K562 (cell line): ENCODE measurements around the gene ZNF460. TPM values are rescaled to one million over a fixed set of nuclear protein-coding genes. Genes with fewer than 3 reads are reported as not detected.
A peak's percentile ranks its signal among the peaks of the same experiment; 100 is the strongest.

Experiments
- ATAC-seq: fragments of 200-7000 bp; cut with Tn5 transposase; 3 replicates; pipeline ENCODE4 v1.9.1; 2020; ENCODE audit warnings: moderate library complexity
- Bru-seq: library from RNA; stranded (reverse); fragments of 400-500 nt; gene quantifications from one replicate; lab custom pipeline; 2021; lab: Mats Ljungman, UMichigan
- BruChase-seq, 2 experiments: library from RNA; stranded (reverse); fragments of 400-500 nt; gene quantifications; one replicate each; lab custom pipeline; 2021; lab: Mats Ljungman, UMichigan
- BruUV-seq: library from RNA; stranded (reverse); fragments of 400-500 nt; replicated peaks from 2 replicates; lab custom pipeline; 2021; lab: Mats Ljungman, UMichigan
- CTCF ChIA-PET: fragments of 300-600 bp; formaldehyde crosslinking; extraction: SDS; loops from one replicate; lab custom pipeline; 2021; ENCODE audit warnings: low intra/inter-chr PET ratio; lab: Yijun Ruan, JAX
- POLR2A ChIA-PET: fragments of 300-600, 350-650 bp; sonication (Branson Sonifier 250); formaldehyde crosslinking; extraction: SDS; loops from one replicate; lab custom pipeline; 2021; ENCODE audit warnings: antibody characterized with exemption, inconsistent platforms; lab: Yijun Ruan, JAX
- DNase-seq, 4 experiments: peaks; one replicate each; pipeline versions ENCODE4 v3.0.0 to v3.0.0-alpha.2; 2011 to 2018; ENCODE audit warnings: low spot score in 3 of 4, mixed read lengths in 3 of 4; ENCODE audit errors: extremely low read depth in 1 of 4
- FAIRE-seq: peaks from 2 replicates; lab custom pipeline; 2011; peaks lifted over from hg19 to GRCh38; lab: Jason Lieb, UNC
- H2AFZ ChIP-seq: 2 replicates; pipeline ENCODE4 v1.6.0; 2011; ENCODE audit warnings: low read depth, low read length, control low read depth, inconsistent platforms
- H3K27ac ChIP-seq: fragments of 200-600 bp; 3 replicates; pipeline ENCODE4 v1.8.0; 2011; ENCODE audit warnings: low read depth, mild to moderate bottlenecking, control low read depth, inconsistent platforms, low read length, moderate library complexity, mixed read lengths; ENCODE audit errors: extremely low read depth
- H3K27me3 ChIP-seq, 2 experiments: fragments of 300-600 bp in 1 of 2; 2 replicates in 1 of 2; 3 replicates in 1 of 2; pipeline versions ENCODE4 v1.6.0 to v1.8.0; 2011; ENCODE audit warnings: inconsistent platforms in 2 of 2, low read length in 2 of 2, mild to moderate bottlenecking in 1 of 2, mixed read lengths in 1 of 2, moderate library complexity in 1 of 2; ENCODE audit not compliant: control insufficient read depth in 2 of 2, insufficient read depth in 2 of 2
- H3K36me3 ChIP-seq: fragments of 300-600 bp; 3 replicates; pipeline ENCODE4 v1.8.0; 2011; ENCODE audit warnings: mild to moderate bottlenecking, low read length, inconsistent platforms; ENCODE audit not compliant: control insufficient read depth, insufficient read depth
- H3K4me1 ChIP-seq, 2 experiments: fragments of 200-600 bp in 1 of 2; replicated peaks in 1 of 2; 2 replicates in 1 of 2; 3 replicates in 1 of 2; pipeline versions ENCODE4 v1.5.1 to v1.8.0; 2011; ENCODE audit warnings: inconsistent platforms in 2 of 2, low read length in 2 of 2, mild to moderate bottlenecking in 1 of 2, mixed read lengths in 1 of 2, moderate library complexity in 1 of 2; ENCODE audit not compliant: control insufficient read depth in 2 of 2, insufficient read depth in 2 of 2
- H3K4me2 ChIP-seq: 2 replicates; pipeline ENCODE4 v1.6.1; 2011; ENCODE audit warnings: low read length, control low read depth, inconsistent platforms, mixed read lengths; ENCODE audit not compliant: insufficient read depth
- H3K4me3 ChIP-seq: fragments of 200-600 bp; sonication (generic), shearing (Covaris generic); 2 replicates; pipeline ENCODE4 v1.5.1; 2016; ENCODE audit warnings: control low read depth, inconsistent platforms
- H3K79me2 ChIP-seq: fragments of 200-600 bp; 3 replicates; pipeline ENCODE4 v1.8.0; 2011; ENCODE audit warnings: low read length, inconsistent platforms; ENCODE audit not compliant: control insufficient read depth, insufficient read depth
- H3K9ac ChIP-seq, 2 experiments: 2 replicates each; pipeline versions ENCODE4 v1.6.0 to v1.6.1; 2011; ENCODE audit warnings: low read depth in 2 of 2, low read length in 2 of 2, control low read depth in 1 of 2, inconsistent platforms in 1 of 2, mild to moderate bottlenecking in 1 of 2, mixed read lengths in 1 of 2; ENCODE audit not compliant: insufficient read depth in 1 of 2
- H3K9me1 ChIP-seq: one replicate; pipeline ENCODE4 v1.6.0; 2011; ENCODE audit warnings: inconsistent platforms, mild to moderate bottlenecking, low read length, moderate library complexity; ENCODE audit not compliant: control insufficient read depth, insufficient read depth
- H3K9me3 ChIP-seq: replicated peaks from 2 replicates; pipeline ENCODE4 v1.5.1; 2011; ENCODE audit warnings: low read depth, low read length, inconsistent platforms; ENCODE audit not compliant: control insufficient read depth, insufficient read depth
- H4K20me1 ChIP-seq: replicated peaks from 2 replicates; pipeline ENCODE4 v1.6.1; 2011; ENCODE audit warnings: low read length, inconsistent platforms, mixed read lengths; ENCODE audit not compliant: control insufficient read depth, insufficient read depth
- LEF1 ChIP-seq: fragments of 450-650 bp; IDR thresholded peaks from 2 replicates; pipeline ENCODE4 v1.6.1; 2016; ENCODE audit warnings: mild to moderate bottlenecking
- MECOM ChIP-seq: fragments of 250-450 bp; sonication (Bioruptor Pico); IDR thresholded peaks from 2 replicates; pipeline ENCODE4 v1.8.0; 2022; ENCODE audit warnings: inconsistent platforms
- NFRKB ChIP-seq: fragments of 450-650 bp; IDR thresholded peaks from 2 replicates; pipeline ENCODE4 v1.6.1; 2016; ENCODE audit warnings: low read depth
- POLR2AphosphoS5 ChIP-seq: IDR thresholded peaks from 2 replicates; pipeline ENCODE4 v1.6.1; 2011; ENCODE audit warnings: mild to moderate bottlenecking, low read depth, low read length, moderate library complexity; ENCODE audit not compliant: control insufficient read depth, insufficient read depth
- ZNF121 ChIP-seq: sonication (generic); formaldehyde crosslinking; conservative IDR thresholded peaks from 2 replicates; pipeline ENCODE4 v1.8.0; 2022; ENCODE audit warnings: missing genetic modification reagents
- ZNF347 ChIP-seq: fragments of 450-650 bp; formaldehyde crosslinking; IDR thresholded peaks from 2 replicates; pipeline ENCODE4 v1.4.0; 2020; ENCODE audit warnings: low read depth, mild to moderate bottlenecking, moderate library complexity
- WGBS: fragments of 100-300 bp; shearing (Covaris generic); methylation state at CpG from one replicate; pipeline ENCODE4 v1.1.6; 2016; ENCODE audit warnings: low coverage, mixed read lengths; ENCODE audit not compliant: insufficient coverage; ENCODE audit errors: missing lambda C conversion rate; 5-methylcytosine and 5-hydroxymethylcytosine counted together
- in situ Hi-C: fragments of 300-500 bp; cut with MboI; formaldehyde crosslinking; loops from 4 replicates; pipeline ENCODE4 v1.15.0; 2018; ENCODE audit warnings: inconsistent platforms, mixed read lengths
- intact Hi-C: fragments of 100-400 bp; cut with micrococcal nuclease; formaldehyde crosslinking; loops from 2 replicates; pipeline ENCODE4 v1.14.2; 2022
- long read RNA-seq, 3 experiments: library from polyadenylated mRNA in 2 of 3; library from RNA in 1 of 3; unstranded in 2 of 3; stranded (forward) in 1 of 3; transcript quantifications; one replicate each; pipeline ENCODE4 v2.0.0, GENCODE V29; 2019 to 2022
- polyA minus RNA-seq, 3 experiments: library from RNA; depleted of rRNA, polyadenylated mRNA; stranded (reverse); fragments of >200 nt; gene quantifications; 2 replicates each; pipeline ENCODE4 v1.2.3, GENCODE V29; 2011
- polyA plus RNA-seq, 8 experiments: library from polyadenylated mRNA; depleted of rRNA in 4 of 8; stranded (reverse) in 5 of 8; unstranded in 3 of 8; fragments of >200 nt; fragmentation: Nextera tagmentation in 2 of 8; fragmentation: Illumina TruSeq in 1 of 8; extraction: Ambion mirVana in 2 of 8; extraction: Trizol in 1 of 8; gene quantifications; 2 replicates each; pipeline versions ENCODE4 v1.2.1 to v1.2.3, GENCODE V29; 2011 to 2014; ENCODE audit warnings: inconsistent platforms in 1 of 8, missing spikeins in 1 of 8
- total RNA-seq, 7 experiments: library from RNA; depleted of rRNA in 6 of 7; stranded (reverse); fragments of >200 nt in 6 of 7; fragmentation: Illumina TruSeq in 2 of 7; extraction: Trizol in 2 of 7; gene quantifications; 2 replicates each; pipeline versions ENCODE4 v1.2.1 to v1.2.3, GENCODE V29; 2011 to 2021; ENCODE audit warnings: low replicate concordance in 1 of 7
- TF ChIP-seq, protein P1 (sequence below): sonication (generic); formaldehyde crosslinking; IDR thresholded peaks from 2 replicates; pipeline ENCODE4 v1.8.1; 2023; ENCODE audit warnings: missing genetic modification reagents, mild to moderate bottlenecking, borderline replicate concordance
- TF ChIP-seq, protein P2 (sequence below), 2 experiments: fragments of 200-800 bp in 1 of 2; sonication (Bioruptor generic) in 1 of 2; sonication (generic) in 1 of 2; formaldehyde crosslinking in 1 of 2; IDR thresholded peaks in 1 of 2; conservative IDR thresholded peaks in 1 of 2; 2 replicates each; pipeline versions ENCODE4 v1.5.0 to v1.6.1; 2016 to 2020; ENCODE audit warnings: missing compliant biosample characterization in 1 of 2, missing genetic modification characterization in 1 of 2, missing genetic modification reagents in 1 of 2

The ZNF460 gene
- 169 and 191 TPM in 2 replicates for total RNA-seq (2011; cell fraction: chromatin; rRNA removed; ENCODE audit: low replicate concordance)
- 131 and 161 TPM in 2 replicates for total RNA-seq (2011; cell fraction: nucleolus; rRNA removed)
- total RNA-seq (2011; cell fraction: nucleoplasm; rRNA removed), result 111 and 139 TPM in 2 replicates
- total RNA-seq (2014; rRNA removed) (18.5 and 22.1 TPM in 2 replicates), total RNA-seq (2014; rRNA removed; fragmentation: Illumina TruSeq; extraction: Trizol) (36.2 and 36.7 TPM in 2 replicates), total RNA-seq (2015; rRNA removed; fragmentation: Illumina TruSeq; extraction: Trizol) (24.7 and 24.9 TPM in 2 replicates), total RNA-seq (2021) (28.0 and 29.6 TPM in 2 replicates), polyA plus RNA-seq (2011; rRNA removed) (16.6 and 23.6 TPM in 2 replicates), polyA plus RNA-seq (2014; fragmentation: Illumina TruSeq; extraction: Trizol) (1.1 and 1.2 TPM in 2 replicates), polyA plus RNA-seq (2014; fragmentation: Nextera tagmentation; extraction: Ambion mirVana) (under 1 TPM; 0.45 to 0.87 TPM), polyA plus RNA-seq (2014; rRNA removed) (5.6 and 7.1 TPM in 2 replicates), polyA minus RNA-seq (2011; rRNA and poly(A)+ RNA removed) (183 and 200 TPM in 2 replicates), Bru-seq, nascent RNA (percentile 92 among the genes with signal in this experiment), BruChase-seq, experiment 1, labeled RNA remaining after a 2-hour chase (percentile 94 among the genes with signal in this experiment), BruChase-seq, experiment 2, labeled RNA remaining after a 6-hour chase (percentile 95 among the genes with signal in this experiment)
- 6.0 and 14.3 TPM in 2 replicates for polyA plus RNA-seq (2011; cell fraction: cytosol; rRNA removed)
- polyA plus RNA-seq (2011; cell fraction: nucleus; rRNA removed), result 17.9 and 23.9 TPM in 2 replicates
- 1.1 and 1.2 TPM in 2 replicates for polyA plus RNA-seq (2012)
- 67.0 and 68.1 TPM in 2 replicates for polyA minus RNA-seq (2011; cell fraction: cytosol; rRNA and poly(A)+ RNA removed)
- polyA minus RNA-seq (2011; cell fraction: nucleus; rRNA and poly(A)+ RNA removed), result 54.9 and 131 TPM in 2 replicates
- long read RNA-seq, experiment 1, partial matches to known transcripts, result 0 of 1 reads
- long read RNA-seq, experiment 1, other reads (novel, unspliced or antisense), result 1 of 1 reads
- long read RNA-seq, experiment 2, result 0 reads
- long read RNA-seq, experiment 3, result 0 reads

DNA sequence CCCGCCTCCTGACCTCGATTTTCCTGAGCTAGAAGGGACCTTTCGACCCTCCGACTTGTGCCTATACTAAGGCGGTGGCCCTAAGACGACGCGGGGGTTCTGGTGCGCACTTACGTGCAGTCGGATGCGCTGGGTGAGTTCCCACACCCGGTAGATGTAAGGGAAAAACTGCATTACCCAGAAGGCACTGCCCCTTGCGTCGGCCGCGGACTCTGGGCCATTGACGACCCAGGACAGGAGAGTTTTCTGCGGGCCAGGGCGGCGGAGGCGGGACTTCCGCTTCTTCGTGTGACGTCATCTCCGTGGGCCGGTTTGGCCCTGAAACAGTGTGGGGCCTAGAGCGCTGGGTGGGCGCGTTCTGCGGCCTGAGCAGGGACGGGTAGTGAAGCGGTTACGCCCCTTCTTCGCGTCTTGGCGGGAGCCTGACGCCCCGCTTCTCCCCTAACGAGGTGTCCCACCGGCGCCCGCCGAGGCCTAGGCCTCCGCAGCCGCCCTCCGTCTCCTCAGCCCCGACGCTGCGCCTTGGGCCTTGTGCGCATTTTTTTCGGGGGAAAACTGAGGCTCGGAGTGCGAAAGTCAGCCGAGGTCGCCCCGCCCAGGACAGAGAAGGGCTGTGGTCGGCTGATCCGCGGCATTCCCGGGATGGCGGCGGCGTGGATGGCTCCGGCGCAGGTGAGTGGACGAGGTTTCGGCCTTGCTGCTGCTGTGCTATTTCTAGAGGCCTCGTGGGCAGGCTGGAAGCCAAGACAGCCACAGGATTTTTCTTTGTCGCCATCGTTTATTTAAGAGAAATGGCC is at the start of gene ZNF460:
Gene ZNF460, plus strand, starts transcription at position 321 of the 797 bp plus-strand sequence. Its CDS starts 322 bp downstream, at position 643.
- in situ Hi-C loops (no loop called here), intact Hi-C loops (loop anchor here (1.0 to 5.0 kb wide), 2 partner anchors 38 to 155 kb away; partner anchors contain the start of genes ZNF749 and ZNF805)
- Histone ChIP-seq H3K4me2 (peak within 1 kb of the TSS; percentile 97), H3K27me3 (no peaks in the 10 kb centered on the region), H3K9me3 (no peaks in the 10 kb centered on the region), H3K4me3 (peak within 1 kb of the TSS; percentile 67), H3K9me1 (peaks cover 4% of the 10 kb centered on the region), H3K9ac (peak within 1 kb of the TSS; percentile 95 to 99), H3K4me1 (peaks cover 0 to 14% of the 10 kb centered on the region in 2 experiments; a peak in 3 of 5 replicates), H3K27ac (peak within 1 kb of the TSS; percentile 99), H3K79me2 (peaks cover 56% of the 10 kb centered on the region), H2AFZ (peak within 1 kb of the TSS; percentile 95), H4K20me1 (peaks cover 14% of the 10 kb centered on the region; the same call in 1 of the 2 replicates), H3K36me3 (peaks cover 36% of the 10 kb centered on the region; the same call in 2 of the 3 replicates)
- no peak for FAIRE-seq
- under 1% methylated on average over 59 of the region's 71 CpGs for whole genome bisulfite sequencing
- ATAC-seq, result peak; percentile 97
- BruUV-seq, result TSS peak; percentile 57
- ChIA-PET CTCF (interaction anchor here (0.7 kb wide), 1 partner anchor 570 kb away, joined by 3 read pairs; no protein-coding TSS in a partner anchor), POLR2A (interaction anchor here (0.5 to 0.6 kb wide), 2 partner anchors 748 to 1480 kb away, joined by 3 read pairs; no protein-coding TSS in a partner anchor)
- peak; percentile 93 to 97 (median 95) for DNase-seq
- TF ChIP-seq MECOM (CRISPR knock-in tag), result no peak
- TF ChIP-seq, protein P1, sequence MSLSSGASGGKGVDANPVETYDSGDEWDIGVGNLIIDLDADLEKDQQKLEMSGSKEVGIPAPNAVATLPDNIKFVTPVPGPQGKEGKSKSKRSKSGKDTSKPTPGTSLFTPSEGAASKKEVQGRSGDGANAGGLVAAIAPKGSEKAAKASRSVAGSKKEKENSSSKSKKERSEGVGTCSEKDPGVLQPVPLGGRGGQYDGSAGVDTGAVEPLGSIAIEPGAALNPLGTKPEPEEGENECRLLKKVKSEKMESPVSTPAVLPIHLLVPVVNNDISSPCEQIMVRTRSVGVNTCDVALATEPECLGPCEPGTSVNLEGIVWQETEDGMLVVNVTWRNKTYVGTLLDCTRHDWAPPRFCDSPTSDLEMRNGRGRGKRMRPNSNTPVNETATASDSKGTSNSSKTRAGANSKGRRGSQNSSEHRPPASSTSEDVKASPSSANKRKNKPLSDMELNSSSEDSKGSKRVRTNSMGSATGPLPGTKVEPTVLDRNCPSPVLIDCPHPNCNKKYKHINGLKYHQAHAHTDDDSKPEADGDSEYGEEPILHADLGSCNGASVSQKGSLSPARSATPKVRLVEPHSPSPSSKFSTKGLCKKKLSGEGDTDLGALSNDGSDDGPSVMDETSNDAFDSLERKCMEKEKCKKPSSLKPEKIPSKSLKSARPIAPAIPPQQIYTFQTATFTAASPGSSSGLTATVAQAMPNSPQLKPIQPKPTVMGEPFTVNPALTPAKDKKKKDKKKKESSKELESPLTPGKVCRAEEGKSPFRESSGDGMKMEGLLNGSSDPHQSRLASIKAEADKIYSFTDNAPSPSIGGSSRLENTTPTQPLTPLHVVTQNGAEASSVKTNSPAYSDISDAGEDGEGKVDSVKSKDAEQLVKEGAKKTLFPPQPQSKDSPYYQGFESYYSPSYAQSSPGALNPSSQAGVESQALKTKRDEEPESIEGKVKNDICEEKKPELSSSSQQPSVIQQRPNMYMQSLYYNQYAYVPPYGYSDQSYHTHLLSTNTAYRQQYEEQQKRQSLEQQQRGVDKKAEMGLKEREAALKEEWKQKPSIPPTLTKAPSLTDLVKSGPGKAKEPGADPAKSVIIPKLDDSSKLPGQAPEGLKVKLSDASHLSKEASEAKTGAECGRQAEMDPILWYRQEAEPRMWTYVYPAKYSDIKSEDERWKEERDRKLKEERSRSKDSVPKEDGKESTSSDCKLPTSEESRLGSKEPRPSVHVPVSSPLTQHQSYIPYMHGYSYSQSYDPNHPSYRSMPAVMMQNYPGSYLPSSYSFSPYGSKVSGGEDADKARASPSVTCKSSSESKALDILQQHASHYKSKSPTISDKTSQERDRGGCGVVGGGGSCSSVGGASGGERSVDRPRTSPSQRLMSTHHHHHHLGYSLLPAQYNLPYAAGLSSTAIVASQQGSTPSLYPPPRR (CRISPR knock-in tag), result peak; percentile 84; the same call in 1 of the 2 replicates
- TF ChIP-seq LEF1, result no peak
- TF ChIP-seq ZNF121 (CRISPR knock-in tag), result no peak
- no peak for TF ChIP-seq NFRKB
- no peak for TF ChIP-seq ZNF347 (CRISPR knock-in tag)
- TF ChIP-seq POLR2AphosphoS5, result no peak; the same call in none of the 2 replicates
- TF ChIP-seq, protein P2, sequence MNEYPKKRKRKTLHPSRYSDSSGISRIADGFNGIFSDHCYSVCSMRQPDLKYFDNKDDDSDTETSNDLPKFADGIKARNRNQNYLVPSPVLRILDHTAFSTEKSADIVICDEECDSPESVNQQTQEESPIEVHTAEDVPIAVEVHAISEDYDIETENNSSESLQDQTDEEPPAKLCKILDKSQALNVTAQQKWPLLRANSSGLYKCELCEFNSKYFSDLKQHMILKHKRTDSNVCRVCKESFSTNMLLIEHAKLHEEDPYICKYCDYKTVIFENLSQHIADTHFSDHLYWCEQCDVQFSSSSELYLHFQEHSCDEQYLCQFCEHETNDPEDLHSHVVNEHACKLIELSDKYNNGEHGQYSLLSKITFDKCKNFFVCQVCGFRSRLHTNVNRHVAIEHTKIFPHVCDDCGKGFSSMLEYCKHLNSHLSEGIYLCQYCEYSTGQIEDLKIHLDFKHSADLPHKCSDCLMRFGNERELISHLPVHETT (CRISPR knock-in tag; conservative IDR thresholded peaks at IDR 0.05 in 1 of 2, IDR thresholded peaks at IDR 0.05 in 1 of 2), result peak in 1 of 2 experiments; percentile 83; a peak in 1 of 4 replicates
